ENCODE measurements around the gene PARP4.
"Not testable (repeated sequence)": the region's sequence is repeated elsewhere in the genome, so short reads cannot be mapped to it uniquely, and the experiment has no call there.

Gene PARP4

DNA sequence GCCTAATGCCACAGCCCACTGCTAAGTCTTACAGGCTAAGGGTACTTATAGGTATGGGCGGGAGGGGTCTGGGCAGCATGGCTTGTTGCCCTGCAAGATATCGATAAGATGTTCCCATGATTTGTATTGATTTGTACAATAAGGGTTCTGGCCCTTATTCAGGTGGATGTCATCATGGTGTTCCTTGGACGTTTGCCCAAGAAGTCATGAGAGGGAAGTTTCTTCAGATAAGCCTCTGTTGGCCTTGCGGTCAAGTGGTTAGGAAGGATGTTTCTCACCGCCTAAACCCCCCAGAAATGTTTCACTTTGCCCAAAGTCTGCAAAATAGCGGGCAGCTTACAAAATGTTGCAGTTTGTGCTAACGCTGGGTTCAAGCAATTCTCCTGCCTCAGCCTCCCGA, 7.3 kb downstream of the PARP4 start:
- no peak for DNase-seq

GRCh38 chr13:24503379-24503696, 9.2 kb downstream of the PARP4 start:
- DNase-seq = no peak

- no peak for DNase-seq
Measured at GRCh38 chr13:24502533-24503378, 9.8 kb downstream of the PARP4 start.

- no peak for DNase-seq
Measured at GRCh38 chr13:24500977-24501376, 11.6 kb downstream of the PARP4 start.

DNA sequence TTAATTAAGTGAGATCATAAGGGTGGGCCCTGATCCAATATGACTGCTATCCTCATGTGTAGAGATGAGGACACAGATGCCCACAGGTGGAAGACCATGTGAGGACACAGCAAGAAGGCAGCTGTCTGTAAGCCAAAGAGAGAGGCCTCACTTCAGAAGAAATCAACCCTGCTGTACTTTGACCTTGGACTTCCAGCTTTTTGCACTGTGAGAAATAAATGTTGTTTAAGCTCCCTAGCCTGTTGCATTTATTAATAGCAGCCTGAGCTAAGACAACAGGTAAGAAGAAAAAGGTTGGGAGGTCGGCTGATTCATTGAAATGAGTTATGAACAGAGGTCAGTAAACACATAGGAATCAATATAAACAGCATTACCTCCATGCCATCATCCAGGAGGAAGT, 14.8 kb downstream of the PARP4 start:
- DNase-seq = no peak

DNA sequence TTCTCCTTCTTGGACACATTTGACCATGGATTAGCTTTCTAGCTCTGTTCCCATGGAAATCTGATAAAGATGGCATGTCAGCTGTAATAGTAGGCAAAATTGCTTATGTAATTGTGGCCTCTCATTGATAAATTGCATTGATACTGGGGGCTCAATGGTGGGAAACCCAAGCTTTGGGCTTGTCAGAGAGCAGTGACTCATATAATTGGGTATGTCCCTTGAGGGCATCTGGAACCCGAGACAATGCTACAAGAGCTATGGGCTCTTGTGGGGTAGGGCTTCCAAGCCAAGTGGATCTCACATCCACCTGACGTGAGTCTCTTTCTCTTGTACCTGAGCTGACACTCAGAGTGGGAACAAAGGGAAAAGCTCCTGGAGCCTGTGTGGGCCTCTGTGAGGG, 16.3 kb downstream of the PARP4 start:
- not testable (repeated sequence) for DNase-seq

DNA sequence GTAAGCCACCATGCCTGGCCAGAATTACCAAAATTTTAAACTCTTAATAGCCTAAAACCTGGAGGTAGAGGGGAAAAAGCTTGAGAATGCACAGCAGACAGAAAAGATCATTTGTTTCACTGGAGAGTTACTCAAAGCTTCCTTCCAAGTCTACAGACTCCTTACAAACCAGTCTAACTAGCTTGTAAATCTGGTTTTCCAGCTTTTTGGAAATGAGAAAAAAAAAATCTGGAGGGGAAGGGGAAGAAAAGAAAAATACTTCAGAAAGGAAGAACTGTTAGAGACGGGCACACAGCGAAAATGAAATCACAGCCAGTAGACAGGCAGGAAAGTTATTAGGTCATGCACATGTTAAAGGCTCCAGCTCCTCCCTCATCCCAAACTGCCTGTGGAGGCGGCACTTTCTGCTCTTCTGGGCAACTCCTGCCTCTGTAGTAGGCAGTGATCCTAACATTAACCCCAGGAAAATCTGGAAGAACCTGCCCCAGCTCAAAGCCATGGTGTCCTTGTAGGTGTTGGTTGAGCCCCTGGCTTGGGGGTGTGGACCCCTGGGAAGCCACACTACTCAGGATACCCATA, 17.3 kb downstream of the PARP4 start:
- no peak for DNase-seq

- DNase-seq = no peak
Measured at GRCh38 chr13:24493356-24493755, 19.2 kb downstream of the PARP4 start.

- DNase-seq = no peak
Measured at GRCh38 chr13:24491845-24492244, 20.7 kb downstream of the PARP4 start.

DNA sequence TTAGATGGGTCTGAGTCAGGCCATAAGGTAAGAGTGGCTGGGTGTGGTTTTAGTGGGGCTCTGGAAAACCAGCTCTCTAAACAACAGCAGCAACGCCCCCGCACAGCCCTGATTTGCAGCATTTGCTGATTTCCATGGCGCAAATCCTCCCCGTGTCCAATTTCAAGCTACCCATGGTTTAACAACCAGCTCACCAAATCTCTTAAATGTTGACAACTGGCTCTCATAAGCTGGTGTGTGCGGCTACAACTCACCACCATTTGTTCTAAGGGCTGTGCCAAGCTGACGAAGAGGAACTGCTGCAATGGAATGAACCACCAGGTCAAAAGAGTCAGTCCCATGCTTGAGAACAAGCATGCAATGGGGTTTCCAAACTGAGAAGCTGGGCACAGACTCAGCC, 22.9 kb downstream of the PARP4 start:
- no peak for DNase-seq

GRCh38 chr13:24488092-24488491, 24.5 kb downstream of the PARP4 start:
- not testable (repeated sequence) for DNase-seq

GRCh38 chr13:24486017-24486657, 26.4 kb downstream of the PARP4 start:
- DNase-seq = not testable (repeated sequence)

DNA sequence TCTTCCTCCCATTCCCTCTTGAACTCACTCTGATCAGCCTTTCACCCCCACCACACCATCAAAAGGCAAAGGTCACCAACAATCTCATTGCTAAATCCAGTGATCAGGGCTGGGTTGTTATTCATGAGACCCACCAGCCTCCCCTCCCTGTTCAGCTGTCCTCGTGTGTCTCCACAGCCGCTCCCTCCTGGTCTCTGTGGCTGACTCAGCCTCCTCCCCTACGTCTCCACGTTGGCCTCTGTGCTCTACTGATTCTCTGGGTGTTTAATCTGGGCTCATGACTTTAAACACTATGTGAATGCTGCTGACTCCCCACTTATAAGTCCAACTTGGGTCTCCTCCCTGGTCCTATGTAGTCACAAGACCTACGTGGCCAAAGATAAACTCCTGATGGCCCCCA, 38.9 kb downstream of the PARP4 start:
- DNase-seq = no peak

GRCh38 chr13:24472129-24472528, 40.4 kb downstream of the PARP4 start:
- DNase-seq = not testable (repeated sequence)

DNA sequence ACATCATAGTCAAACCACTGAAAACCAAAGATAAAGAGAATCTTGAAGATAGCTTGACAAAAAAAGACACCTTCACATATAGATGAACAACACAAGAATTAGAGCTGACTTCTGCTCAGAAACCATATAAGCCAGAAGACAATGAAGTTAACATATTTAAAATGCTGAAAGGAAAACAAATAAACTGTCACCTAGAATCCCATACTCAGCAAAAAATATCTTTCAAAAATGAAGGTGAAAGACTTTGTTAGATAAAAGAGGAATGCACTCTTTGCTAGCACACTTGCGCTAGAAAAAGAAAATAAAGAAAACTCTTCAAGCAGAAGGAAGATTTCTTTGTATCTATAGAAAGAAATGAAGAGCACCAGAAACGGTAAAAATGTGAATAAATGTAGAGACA, 49.5 kb downstream of the PARP4 start:
- DNase-seq = no peak

GRCh38 chr13:24460256-24460655, 52.3 kb downstream of the PARP4 start:
- DNase-seq = no peak

DNA sequence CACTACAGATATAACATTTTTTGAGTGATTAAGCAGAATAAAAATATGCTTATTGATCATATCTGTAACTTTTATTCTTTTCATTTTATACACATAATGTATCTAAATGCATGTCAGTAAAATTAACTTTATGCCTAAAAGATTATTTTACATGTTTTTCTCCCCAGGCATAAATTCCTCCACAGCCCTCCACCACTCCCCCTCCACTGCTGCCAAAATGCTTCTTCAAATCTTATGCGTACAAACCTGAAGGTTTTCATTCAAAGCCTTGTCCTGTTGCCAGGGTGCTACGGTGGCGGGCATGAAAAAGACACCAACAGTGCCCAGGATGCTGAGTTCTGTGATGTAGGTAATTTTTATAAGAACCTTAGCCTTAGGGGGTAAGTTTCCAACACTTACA, 52.9 kb downstream of the PARP4 start:
- DNase-seq = no peak

GRCh38 chr13:24459234-24459633, 53.3 kb downstream of the PARP4 start:
- DNase-seq = no peak

- DNase-seq = no peak
Measured at GRCh38 chr13:24458736-24459135, 53.8 kb downstream of the PARP4 start.

DNA sequence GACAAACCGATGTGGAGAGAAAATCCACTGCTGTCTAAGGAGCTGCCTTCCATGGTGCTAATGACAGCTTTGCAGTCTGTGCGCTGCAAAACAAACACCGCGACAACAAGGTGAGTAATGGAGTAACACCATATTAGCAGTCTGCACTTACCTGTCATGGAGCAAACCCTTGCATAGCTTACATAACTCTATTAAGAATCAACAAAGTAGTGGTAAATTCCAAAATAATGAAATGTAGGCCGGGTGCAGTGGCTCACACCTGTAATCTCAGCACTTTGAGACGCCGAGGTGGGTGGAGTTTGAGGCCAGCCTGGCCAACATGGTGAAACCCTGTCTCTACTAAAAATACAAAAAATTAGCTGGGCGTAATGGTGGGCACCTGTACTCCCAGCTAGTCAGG, 56.2 kb downstream of the PARP4 start:
- DNase-seq = no peak

DNA sequence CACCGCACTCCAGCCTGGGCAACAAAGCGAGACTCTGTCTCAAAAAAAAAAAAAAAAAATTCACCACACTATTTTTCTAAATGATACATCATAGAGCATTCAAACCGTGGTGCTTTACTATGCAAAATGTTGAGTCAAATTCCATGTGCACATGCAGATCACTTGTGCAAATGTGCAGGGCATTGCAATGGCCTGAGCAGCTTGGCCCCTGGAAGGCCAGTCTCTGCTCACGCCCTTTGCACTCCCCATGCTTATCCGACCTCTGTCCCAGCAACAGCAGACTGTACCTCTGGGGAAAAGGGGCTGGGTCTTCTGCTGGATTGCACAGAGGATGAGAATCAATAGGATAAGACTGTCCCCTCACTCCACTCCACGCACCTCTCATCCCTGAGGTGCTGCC, 58.5 kb downstream of the PARP4 start:
- DNase-seq = no peak

- DNase-seq = no peak
Measured at GRCh38 chr13:24452044-24452443, 60.5 kb downstream of the PARP4 start.

GRCh38 chr13:24450530-24450929, 62.0 kb downstream of the PARP4 start:
- DNase-seq = no peak

- not testable (repeated sequence) for DNase-seq
Measured at GRCh38 chr13:24444851-24445250, 67.7 kb downstream of the PARP4 start.

Measured in activated naive CD4-positive, alpha-beta T cell treated with Interleukin-2 at 50 U/mL for 16 hours (primary cell).